GM21528 (cell line): ENCODE results near the gene HIPK2.

Experiments used
- ATAC-seq: cut with Tn5 transposase; IDR thresholded peaks from one replicate; pipeline ENCODE4 v1.9.1; 2021; ENCODE audit warnings: mild to moderate bottlenecking, moderate library complexity; ENCODE audit not compliant: unreplicated experiment, low FRiP score

HIPK2 gene

GRCh38 chr7:139737221-139738100 lies 40.3 kb downstream of the HIPK2 start:
- no peak for ATAC-seq

- ATAC-seq, result no peak
Observed at GRCh38 chr7:139735912-139736595, 41.7 kb downstream of the HIPK2 start.

DNA sequence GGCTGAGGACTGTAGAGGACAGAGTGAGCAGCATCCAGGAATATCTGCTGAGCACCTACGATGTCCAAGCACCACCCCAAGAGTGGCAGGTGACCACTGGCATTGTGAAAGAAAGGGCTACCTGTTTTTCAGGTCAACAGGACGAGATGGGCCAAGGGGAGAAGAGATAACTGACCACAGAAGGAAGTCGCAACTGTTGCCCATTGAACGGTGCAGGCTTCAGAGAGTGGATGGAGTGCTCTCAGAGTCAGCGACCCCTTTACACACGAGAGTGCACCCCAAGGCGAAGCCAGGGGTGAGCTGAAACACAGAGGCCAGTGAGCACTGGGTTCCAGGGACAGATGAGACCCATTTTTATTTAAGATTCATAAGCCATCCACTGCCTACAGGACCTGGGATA lies 42.3 kb downstream of the HIPK2 start:
- no peak for ATAC-seq

DNA sequence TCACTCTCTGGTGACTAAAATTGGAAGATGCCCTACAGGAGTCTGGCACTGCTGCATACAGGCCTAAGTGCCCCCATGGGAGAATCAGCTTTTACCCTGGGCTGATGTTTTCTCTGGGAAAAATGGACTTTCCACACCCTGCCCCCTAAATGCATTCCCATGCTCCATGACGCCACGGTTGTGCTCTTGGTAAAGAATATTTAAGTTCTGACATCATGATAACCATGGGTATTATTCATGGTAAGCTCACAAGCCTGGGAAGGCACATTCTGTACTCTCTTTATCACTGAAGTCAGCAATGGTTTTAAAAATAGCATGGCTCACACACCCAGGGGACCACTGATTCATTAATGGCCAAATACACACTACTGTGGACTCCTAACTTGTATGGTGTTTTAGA lies 43.4 kb downstream of the HIPK2 start:
- no peak for ATAC-seq

- no peak for ATAC-seq
Observed at GRCh38 chr7:139733751-139734150, 44.0 kb downstream of the HIPK2 start.

DNA sequence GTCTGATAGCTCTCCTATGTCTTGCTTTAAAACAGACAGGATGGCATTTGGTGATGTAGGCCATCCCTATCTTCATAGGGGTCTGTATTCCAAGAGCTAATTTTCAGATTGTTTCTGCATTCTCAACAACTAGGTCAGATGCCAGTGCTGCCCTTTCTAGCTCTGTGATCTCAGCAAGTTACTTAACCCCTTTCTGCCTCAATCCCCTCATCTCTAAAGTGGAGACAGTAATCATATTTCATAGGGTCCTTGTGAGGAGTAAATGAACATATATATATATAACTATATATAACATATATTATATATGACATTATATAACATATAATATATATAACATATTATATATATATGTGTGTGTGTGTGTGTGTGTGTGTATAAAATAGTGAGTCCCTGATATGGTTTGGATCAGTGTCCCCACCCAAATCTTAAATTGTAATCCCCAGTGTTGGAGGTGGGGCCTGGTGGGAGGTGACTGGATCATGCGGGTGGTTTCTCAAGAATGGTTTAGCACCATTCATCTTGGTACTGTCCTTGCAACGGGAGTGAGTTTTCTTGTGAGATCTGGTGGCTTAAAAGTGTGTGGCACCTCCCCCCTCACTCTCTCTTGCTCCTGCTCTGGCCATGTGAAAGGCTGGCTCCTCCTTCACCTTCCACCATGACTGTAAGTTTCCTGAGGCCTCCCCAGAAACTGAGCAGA lies 45.2 kb downstream of the HIPK2 start:
- no peak for ATAC-seq

GRCh38 chr7:139731802-139732470 lies 45.9 kb downstream of the HIPK2 start:
- ATAC-seq, result no peak

GRCh38 chr7:139730746-139731612 lies 46.8 kb downstream of the HIPK2 start:
- peak; percentile 56 for ATAC-seq

DNA sequence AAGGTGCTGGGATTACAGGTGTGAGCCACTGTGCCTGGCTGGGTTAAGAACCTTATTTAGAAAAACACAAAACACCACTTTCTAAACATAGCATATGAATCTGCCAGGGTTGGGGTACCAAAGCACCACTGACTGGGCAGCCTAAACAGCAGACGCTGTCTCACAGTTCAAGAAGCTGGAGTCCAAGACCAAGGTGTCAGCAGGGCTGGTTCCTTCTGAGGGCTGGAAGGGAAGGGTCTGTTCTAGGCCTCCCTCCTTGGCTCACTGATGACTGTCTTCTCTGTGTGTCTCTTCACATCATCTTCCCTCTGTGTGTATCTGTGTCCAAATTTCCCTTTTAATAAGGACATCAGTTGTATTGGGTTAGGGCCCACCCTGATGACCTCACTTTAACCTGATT lies 49.6 kb downstream of the HIPK2 start:
- no peak for ATAC-seq

- no peak for ATAC-seq
Observed at GRCh38 chr7:139727151-139727705, 50.6 kb downstream of the HIPK2 start.

- ATAC-seq, result no peak
Observed at GRCh38 chr7:139726485-139726869, 51.3 kb downstream of the HIPK2 start.

DNA sequence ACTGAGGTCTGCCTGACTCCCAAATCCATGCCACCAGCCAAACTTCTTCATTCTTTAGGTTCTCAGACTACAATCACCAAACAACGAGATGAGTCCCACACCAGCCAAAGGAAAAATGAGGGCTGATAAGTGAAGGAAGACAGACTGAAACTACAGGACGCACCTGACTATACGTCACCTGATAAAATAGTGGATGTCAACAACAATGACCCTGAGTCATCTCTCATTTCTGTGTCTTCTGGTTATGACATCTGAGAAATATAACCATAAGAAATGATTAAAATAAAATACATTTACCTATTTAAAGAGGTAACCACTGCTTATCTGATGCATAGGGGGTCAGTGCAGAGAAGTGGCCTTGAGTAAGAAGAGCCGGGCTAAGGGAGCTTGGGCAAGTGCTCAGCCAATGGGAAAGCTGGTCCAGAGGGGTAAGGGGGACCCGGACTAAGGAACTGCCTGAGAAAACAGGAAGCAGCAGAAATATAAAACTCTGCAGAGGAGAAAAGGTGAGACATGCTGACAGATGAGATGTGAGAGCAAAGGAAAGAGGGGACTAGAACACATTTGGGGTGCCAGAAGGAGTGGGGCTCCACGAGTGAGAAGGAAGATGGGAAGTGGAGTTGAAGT lies 51.8 kb downstream of the HIPK2 start:
- ATAC-seq, result no peak

DNA sequence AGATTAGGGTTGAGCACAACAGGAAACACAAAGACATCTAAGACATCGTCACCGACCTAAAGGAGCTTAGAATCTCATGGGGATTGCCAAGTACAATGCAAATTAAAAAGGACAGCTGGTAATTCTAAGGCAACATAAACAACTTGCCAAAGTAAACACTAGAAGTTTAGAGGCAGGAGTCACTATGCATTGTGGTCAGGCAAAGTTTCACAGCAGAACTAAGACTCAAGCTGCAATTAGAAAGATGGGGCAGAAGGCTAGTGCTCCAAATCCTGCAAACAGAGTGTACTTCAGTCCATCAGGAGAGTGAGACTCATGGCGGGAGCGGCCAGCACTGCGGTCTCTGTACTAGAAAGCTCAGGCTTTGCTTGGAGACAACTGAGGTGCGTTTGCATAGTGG lies 52.7 kb downstream of the HIPK2 start:
- ATAC-seq, result peak; percentile 82

- no peak for ATAC-seq
Observed at GRCh38 chr7:139722604-139723003, 55.2 kb downstream of the HIPK2 start.

- ATAC-seq, result no peak
Observed at GRCh38 chr7:139721821-139722220, 56.0 kb downstream of the HIPK2 start.

DNA sequence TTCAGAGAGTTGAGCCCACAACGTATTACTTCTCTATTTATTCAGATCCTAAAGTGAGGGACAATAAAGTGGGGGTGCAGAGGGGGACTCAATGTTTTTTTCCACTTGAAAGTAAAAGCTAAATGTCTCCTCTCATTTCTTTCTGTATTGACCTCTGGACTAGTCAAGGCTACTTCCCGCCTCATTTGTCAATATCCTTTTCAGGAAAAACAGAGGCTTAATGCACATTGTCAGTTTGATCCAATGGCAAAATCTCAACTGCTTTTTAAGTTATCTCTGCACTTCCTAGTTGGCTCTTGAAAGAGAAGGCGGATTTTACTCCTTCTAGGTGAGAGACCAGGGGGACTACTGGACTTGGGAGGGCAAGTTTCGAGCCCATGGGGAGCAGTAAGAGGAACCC lies 56.4 kb downstream of the HIPK2 start:
- ATAC-seq, result no peak

- ATAC-seq, result no peak
Observed at GRCh38 chr7:139720705-139721231, 57.0 kb downstream of the HIPK2 start.

DNA sequence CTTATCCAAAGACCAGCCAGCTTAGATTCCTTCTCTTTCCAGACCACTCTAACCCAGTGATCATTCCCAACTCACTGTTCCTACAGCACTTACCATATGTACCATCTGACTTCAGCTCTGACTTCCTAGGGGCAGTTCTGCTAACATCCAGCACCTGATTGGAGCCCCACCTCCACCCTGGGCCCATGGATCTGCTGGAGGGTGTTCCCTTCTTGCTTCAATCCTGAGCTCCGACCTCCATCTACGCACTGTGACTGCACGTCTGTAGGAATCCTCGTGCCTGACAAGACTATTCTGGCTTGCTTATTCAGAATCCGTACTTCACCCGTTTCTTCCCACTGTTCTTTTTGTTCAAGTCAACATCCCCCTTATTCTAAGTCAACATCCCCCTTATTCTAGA lies 57.6 kb downstream of the HIPK2 start:
- ATAC-seq, result no peak

GRCh38 chr7:139718859-139719258 lies 58.9 kb downstream of the HIPK2 start:
- no peak for ATAC-seq
